ENCODE measurements around the gene EAF1.

DNA sequence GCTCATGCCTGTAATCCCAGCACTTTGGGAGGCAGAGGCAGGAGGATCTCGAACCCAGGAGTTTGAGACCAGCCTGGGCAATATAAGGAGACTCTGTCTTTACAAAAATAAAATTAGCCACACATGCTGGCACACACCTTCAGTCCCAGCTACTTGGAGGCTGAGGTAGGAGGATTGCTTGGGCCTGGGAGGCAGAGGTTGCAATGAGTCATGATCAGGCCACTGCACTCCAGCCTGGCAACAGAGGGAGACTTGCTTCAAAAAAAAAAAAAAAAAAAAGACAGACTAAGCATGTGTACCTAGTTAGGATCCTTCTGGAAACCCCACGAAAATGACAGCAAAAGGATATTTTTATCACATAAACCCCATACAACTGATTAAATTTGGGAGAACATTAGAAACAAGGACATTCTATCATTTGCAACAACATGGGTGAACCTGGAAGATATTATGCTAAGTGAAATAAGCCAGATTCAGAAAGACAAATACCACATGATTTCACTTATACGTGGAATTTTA, 44.9 kb upstream of the EAF1 start:
- no peak for TF ChIP-seq EP300 (IDR thresholded peaks at IDR 0.05; ENCODE audit: low read depth)
- TF ChIP-seq, protein P1, sequence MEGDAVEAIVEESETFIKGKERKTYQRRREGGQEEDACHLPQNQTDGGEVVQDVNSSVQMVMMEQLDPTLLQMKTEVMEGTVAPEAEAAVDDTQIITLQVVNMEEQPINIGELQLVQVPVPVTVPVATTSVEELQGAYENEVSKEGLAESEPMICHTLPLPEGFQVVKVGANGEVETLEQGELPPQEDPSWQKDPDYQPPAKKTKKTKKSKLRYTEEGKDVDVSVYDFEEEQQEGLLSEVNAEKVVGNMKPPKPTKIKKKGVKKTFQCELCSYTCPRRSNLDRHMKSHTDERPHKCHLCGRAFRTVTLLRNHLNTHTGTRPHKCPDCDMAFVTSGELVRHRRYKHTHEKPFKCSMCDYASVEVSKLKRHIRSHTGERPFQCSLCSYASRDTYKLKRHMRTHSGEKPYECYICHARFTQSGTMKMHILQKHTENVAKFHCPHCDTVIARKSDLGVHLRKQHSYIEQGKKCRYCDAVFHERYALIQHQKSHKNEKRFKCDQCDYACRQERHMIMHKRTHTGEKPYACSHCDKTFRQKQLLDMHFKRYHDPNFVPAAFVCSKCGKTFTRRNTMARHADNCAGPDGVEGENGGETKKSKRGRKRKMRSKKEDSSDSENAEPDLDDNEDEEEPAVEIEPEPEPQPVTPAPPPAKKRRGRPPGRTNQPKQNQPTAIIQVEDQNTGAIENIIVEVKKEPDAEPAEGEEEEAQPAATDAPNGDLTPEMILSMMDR (IDR thresholded peaks at IDR 0.05) = no peak
- TF ChIP-seq POLR2A (IDR thresholded peaks at IDR 0.05) = no peak
